SK-N-SH (cell line): Measurements from ENCODE around the gene SASH1. TPM values are rescaled to one million over a fixed set of nuclear protein-coding genes. Genes with fewer than 3 reads are reported as not detected.
"Not testable (repeated sequence)": the region's sequence is repeated elsewhere in the genome, so short reads cannot be mapped to it uniquely, and the experiment has no call there.

ENCODE experiments used
- CTCF ChIA-PET: fragments of 300-600, 350-600 bp; formaldehyde crosslinking; extraction: SDS; loops from one replicate; lab custom pipeline; 2021; lab: Yijun Ruan, JAX
- POLR2A ChIA-PET: fragments of 350-600 bp; sonication (Branson Sonifier 250); formaldehyde crosslinking; extraction: SDS; loops from one replicate; lab custom pipeline; 2020; ENCODE audit warnings: antibody characterized with exemption, inconsistent platforms; lab: Yijun Ruan, JAX
- DNase-seq: peaks from one replicate; pipeline ENCODE4 v3.0.0; 2012
- H2AFZ ChIP-seq: fragments of 200-600 bp; sonication (generic); 2 replicates; pipeline ENCODE4 v1.8.1; 2016; ENCODE audit warnings: antibody characterized with exemption, mild to moderate bottlenecking, low read depth
- H3F3A ChIP-seq: fragments of 200-600 bp; sonication (generic); replicated peaks from 2 replicates; pipeline ENCODE3; 2016; ENCODE audit warnings: antibody characterized with exemption, mild to moderate bottlenecking; ENCODE audit not compliant: insufficient read depth
- H3K27ac ChIP-seq, 2 experiments: fragments of 200-500 bp in 1 of 2; fragments of 200-600 bp in 1 of 2; sonication (Bioruptor generic) in 1 of 2; sonication (generic), shearing (Covaris generic) in 1 of 2; 2 replicates each; pipeline versions ENCODE4 v1.5.1 to v1.6.1; 2014 to 2016; ENCODE audit warnings: low read depth in 2 of 2, inconsistent platforms in 1 of 2, low read length in 1 of 2, mild to moderate bottlenecking in 1 of 2, mixed read lengths in 1 of 2
- H3K27me3 ChIP-seq: fragments of 200-600 bp; sonication (generic), shearing (Covaris generic); 2 replicates; pipeline ENCODE4 v1.6.1; 2016; ENCODE audit warnings: mixed run types; ENCODE audit not compliant: insufficient read depth
- H3K36me3 ChIP-seq, 2 experiments: fragments of 200-500 bp in 1 of 2; fragments of 200-600 bp in 1 of 2; sonication (Bioruptor generic) in 1 of 2; sonication (generic) in 1 of 2; replicated peaks in 1 of 2; 2 replicates each; pipeline versions ENCODE3 to v1.5.1; 2014 to 2016; ENCODE audit warnings: low read length in 1 of 2, mild to moderate bottlenecking in 1 of 2; ENCODE audit not compliant: insufficient read depth in 2 of 2, control insufficient read depth in 1 of 2
- H3K4me1 ChIP-seq, 2 experiments: fragments of 200-500 bp in 1 of 2; fragments of 200-600 bp in 1 of 2; sonication (Bioruptor generic) in 1 of 2; sonication (generic), shearing (Covaris generic) in 1 of 2; 2 replicates each; pipeline versions ENCODE4 v1.5.1 to v1.6.1; 2014 to 2016; ENCODE audit warnings: low read depth in 1 of 2, low read length in 1 of 2, mixed run types in 1 of 2; ENCODE audit not compliant: insufficient read depth in 2 of 2, control insufficient read depth in 1 of 2
- H3K4me2 ChIP-seq: fragments of 200-600 bp; sonication (generic), shearing (Covaris generic); 2 replicates; pipeline ENCODE4 v1.6.1; 2017; ENCODE audit warnings: mixed run types
- H3K4me3 ChIP-seq, 2 experiments: fragments of 200-500 bp in 1 of 2; fragments of 200-600 bp in 1 of 2; sonication (Bioruptor generic) in 1 of 2; sonication (generic), shearing (Covaris generic) in 1 of 2; 2 replicates each; pipeline versions ENCODE4 v1.5.1 to v1.8.1; 2014 to 2016; ENCODE audit warnings: low read depth in 2 of 2, inconsistent platforms in 1 of 2, low read length in 1 of 2, mild to moderate bottlenecking in 1 of 2, mixed read lengths in 1 of 2, moderate library complexity in 1 of 2
- H3K79me2 ChIP-seq: fragments of 200-600 bp; sonication (generic); 2 replicates; pipeline ENCODE4 v1.8.1; 2017; ENCODE audit warnings: mild to moderate bottlenecking; ENCODE audit not compliant: insufficient read depth
- H3K9ac ChIP-seq: fragments of 200-600 bp; sonication (generic); 2 replicates; pipeline ENCODE4 v1.6.1; 2017; ENCODE audit warnings: mixed run types
- H3K9me2 ChIP-seq: fragments of 200-600 bp; sonication (generic); 2 replicates; pipeline ENCODE4 v1.6.1; 2017; ENCODE audit warnings: mixed run types
- H3K9me3 ChIP-seq: fragments of 200-600 bp; sonication (generic); 2 replicates; pipeline ENCODE4 v1.6.1; 2017; ENCODE audit warnings: mixed run types, mild to moderate bottlenecking, moderate library complexity
- H4K20me1 ChIP-seq: fragments of 200-600 bp; sonication (generic); 2 replicates; pipeline ENCODE4 v1.6.1; 2017; ENCODE audit warnings: mild to moderate bottlenecking, mixed run types; ENCODE audit not compliant: insufficient read depth
- ELF1 ChIP-seq: IDR thresholded peaks from 2 replicates; pipeline ENCODE4 v1.4.0; 2012
- EP300 ChIP-seq, 2 experiments: IDR thresholded peaks; 2 replicates each; pipeline versions ENCODE4 v1.4.0 to v1.6.1; 2012; ENCODE audit warnings: borderline replicate concordance in 1 of 2, low read depth in 1 of 2, low read length in 1 of 2
- FOSL2 ChIP-seq: IDR thresholded peaks from 2 replicates; pipeline ENCODE4 v1.4.0; 2012; ENCODE audit warnings: low read depth, mild to moderate bottlenecking, moderate library complexity, borderline replicate concordance
- FOXM1 ChIP-seq: IDR thresholded peaks from 2 replicates; pipeline ENCODE4 v1.4.0; 2012; ENCODE audit warnings: low read depth, mild to moderate bottlenecking
- IRF3 ChIP-seq: fragments of 150-350 bp; IDR thresholded peaks from 2 replicates; pipeline ENCODE4 v1.6.1; 2016; ENCODE audit warnings: mild to moderate bottlenecking, low read depth, low read length
- MEF2A ChIP-seq: IDR thresholded peaks from 2 replicates; pipeline ENCODE4 v1.4.0; 2012; ENCODE audit warnings: low read depth, borderline replicate concordance
- NFIC ChIP-seq: IDR thresholded peaks from 2 replicates; pipeline ENCODE4 v1.4.0; 2012; ENCODE audit warnings: borderline replicate concordance
- NRF1 ChIP-seq: IDR thresholded peaks from 2 replicates; pipeline ENCODE4 v1.6.1; 2012; ENCODE audit warnings: low read depth, mild to moderate bottlenecking, low read length
- RAD21 ChIP-seq: IDR thresholded peaks from 2 replicates; pipeline ENCODE4 v1.6.1; 2012; ENCODE audit warnings: mild to moderate bottlenecking, low read length
- RCOR1 ChIP-seq: fragments of 150-350 bp; IDR thresholded peaks from 2 replicates; pipeline ENCODE4 v1.6.1; 2017; ENCODE audit warnings: antibody characterized with exemption, low read length
- RXRA ChIP-seq: IDR thresholded peaks from 2 replicates; pipeline ENCODE4 v1.4.0; 2012; ENCODE audit warnings: low read depth, mild to moderate bottlenecking, borderline replicate concordance
- SIN3A ChIP-seq: IDR thresholded peaks from 2 replicates; pipeline ENCODE4 v1.6.1; 2012; ENCODE audit warnings: low read depth, mild to moderate bottlenecking, low read length, moderate library complexity, borderline replicate concordance
- SMC3 ChIP-seq: IDR thresholded peaks from 2 replicates; pipeline ENCODE4 v1.6.1; 2012; ENCODE audit warnings: low read depth, low read length, improper control_type of control experiment
- USF2 ChIP-seq: fragments of 150-350 bp; IDR thresholded peaks from 2 replicates; pipeline ENCODE4 v1.6.1; 2017; ENCODE audit warnings: antibody characterized with exemption, low read length, low read depth, borderline replicate concordance
- ZBTB33 ChIP-seq: IDR thresholded peaks from 2 replicates; pipeline ENCODE4 v1.4.0; 2012; ENCODE audit warnings: low read depth, borderline replicate concordance
- WGBS: methylation state at CpG from one replicate; pipeline ENCODE4 v1.1.6; 2017; ENCODE audit warnings: low lambda C conversion rate; 5-methylcytosine and 5-hydroxymethylcytosine counted together
- polyA plus RNA-seq, 3 experiments: library from polyadenylated mRNA; depleted of rRNA; stranded (reverse); fragments of >200 nt; gene quantifications; 2 replicates each; pipeline ENCODE4 v1.2.3, GENCODE V29; 2012
- TF ChIP-seq, protein P1 (sequence below): IDR thresholded peaks from 2 replicates; pipeline ENCODE4 v1.4.0; 2012; ENCODE audit warnings: low read depth, borderline replicate concordance
- TF ChIP-seq, protein P2 (sequence below): fragments of 200-600 bp; sonication (generic); IDR thresholded peaks from 2 replicates; pipeline ENCODE4 v1.6.1; 2017; ENCODE audit warnings: antibody characterized with exemption, mild to moderate bottlenecking, moderate library complexity
- TF ChIP-seq, protein P3 (sequence below): IDR thresholded peaks from 2 replicates; pipeline ENCODE4; 2012

The SASH1 gene
- polyA plus RNA-seq, 1 of the 3 experiments (the other 2 are of a cell fraction), result 19.8 TPM

GRCh38 chr6:148389917-148390316 is 47.3 kb downstream of the SASH1 start (continued):
- no peak for TF ChIP-seq SMC3

GRCh38 chr6:148392127-148392526 is 49.5 kb downstream of the SASH1 start:
- H2AFZ ChIP-seq, H3K4me1 ChIP-seq, POLR2A ChIA-PET, H4K20me1 ChIP-seq, H3K27me3 ChIP-seq, H3K9ac ChIP-seq, H3K9me2 ChIP-seq, H3K27ac ChIP-seq, H3K4me3 ChIP-seq, H3K4me2 ChIP-seq, H3K9me3 ChIP-seq, CTCF ChIA-PET, DNase-seq: not testable (repeated sequence)
- H3F3A ChIP-seq, result peaks cover 14% of the 10 kb centered on the region
- 91% methylated on average over 8 of the region's 8 CpGs for WGBS
- peaks cover 0 to 19% of the 10 kb centered on the region in 2 experiments for H3K36me3 ChIP-seq
- peaks cover 43% of the 10 kb centered on the region; the same call in 1 of the 2 replicates for H3K79me2 ChIP-seq

DNA sequence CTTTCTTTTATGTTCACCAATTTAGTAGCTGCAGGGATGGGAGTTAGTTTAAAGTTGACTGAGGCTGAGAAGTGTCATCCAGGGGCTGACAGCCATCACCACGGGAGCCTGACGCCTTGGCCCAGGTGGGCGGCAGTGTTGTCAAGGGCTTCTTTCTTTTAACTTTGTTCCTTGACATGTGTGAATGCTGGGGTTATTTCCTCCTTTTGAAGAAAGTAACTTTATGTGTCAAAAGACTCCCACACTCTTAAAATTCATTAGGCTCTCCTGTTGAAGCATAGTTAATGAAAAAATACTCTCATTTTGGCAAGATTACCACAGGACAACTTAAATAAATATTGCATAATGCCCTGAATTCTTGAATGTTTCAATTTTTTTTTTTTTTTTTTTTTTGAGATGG is 50.0 kb downstream of the SASH1 start:
- 64% methylated on average over 3 of the region's 3 CpGs for WGBS
- POLR2A ChIA-PET, result no interaction called here
- H3F3A ChIP-seq, result peaks cover 14% of the 10 kb centered on the region
- no peak for DNase-seq
- TF ChIP-seq FOSL2 (no peak), EP300 (IDR thresholded peaks at IDR 0.05; ENCODE audit: borderline replicate concordance in 1 of 2, low read depth in 1 of 2, low read length in 1 of 2) (no peak), IRF3 (no peak), ZBTB33 (no peak), USF2 (no peak), FOXM1 (no peak), RAD21 (no peak), RXRA (no peak), SMC3 (no peak), MEF2A (no peak), SIN3A (no peak), NFIC (no peak), RCOR1 (no peak), NRF1 (no peak), ELF1 (no peak)
- TF ChIP-seq, protein P1, sequence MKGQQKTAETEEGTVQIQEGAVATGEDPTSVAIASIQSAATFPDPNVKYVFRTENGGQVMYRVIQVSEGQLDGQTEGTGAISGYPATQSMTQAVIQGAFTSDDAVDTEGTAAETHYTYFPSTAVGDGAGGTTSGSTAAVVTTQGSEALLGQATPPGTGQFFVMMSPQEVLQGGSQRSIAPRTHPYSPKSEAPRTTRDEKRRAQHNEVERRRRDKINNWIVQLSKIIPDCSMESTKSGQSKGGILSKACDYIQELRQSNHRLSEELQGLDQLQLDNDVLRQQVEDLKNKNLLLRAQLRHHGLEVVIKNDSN, result no peak
- TF ChIP-seq, protein P2, sequence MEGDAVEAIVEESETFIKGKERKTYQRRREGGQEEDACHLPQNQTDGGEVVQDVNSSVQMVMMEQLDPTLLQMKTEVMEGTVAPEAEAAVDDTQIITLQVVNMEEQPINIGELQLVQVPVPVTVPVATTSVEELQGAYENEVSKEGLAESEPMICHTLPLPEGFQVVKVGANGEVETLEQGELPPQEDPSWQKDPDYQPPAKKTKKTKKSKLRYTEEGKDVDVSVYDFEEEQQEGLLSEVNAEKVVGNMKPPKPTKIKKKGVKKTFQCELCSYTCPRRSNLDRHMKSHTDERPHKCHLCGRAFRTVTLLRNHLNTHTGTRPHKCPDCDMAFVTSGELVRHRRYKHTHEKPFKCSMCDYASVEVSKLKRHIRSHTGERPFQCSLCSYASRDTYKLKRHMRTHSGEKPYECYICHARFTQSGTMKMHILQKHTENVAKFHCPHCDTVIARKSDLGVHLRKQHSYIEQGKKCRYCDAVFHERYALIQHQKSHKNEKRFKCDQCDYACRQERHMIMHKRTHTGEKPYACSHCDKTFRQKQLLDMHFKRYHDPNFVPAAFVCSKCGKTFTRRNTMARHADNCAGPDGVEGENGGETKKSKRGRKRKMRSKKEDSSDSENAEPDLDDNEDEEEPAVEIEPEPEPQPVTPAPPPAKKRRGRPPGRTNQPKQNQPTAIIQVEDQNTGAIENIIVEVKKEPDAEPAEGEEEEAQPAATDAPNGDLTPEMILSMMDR, result no peak
- TF ChIP-seq, protein P3, sequence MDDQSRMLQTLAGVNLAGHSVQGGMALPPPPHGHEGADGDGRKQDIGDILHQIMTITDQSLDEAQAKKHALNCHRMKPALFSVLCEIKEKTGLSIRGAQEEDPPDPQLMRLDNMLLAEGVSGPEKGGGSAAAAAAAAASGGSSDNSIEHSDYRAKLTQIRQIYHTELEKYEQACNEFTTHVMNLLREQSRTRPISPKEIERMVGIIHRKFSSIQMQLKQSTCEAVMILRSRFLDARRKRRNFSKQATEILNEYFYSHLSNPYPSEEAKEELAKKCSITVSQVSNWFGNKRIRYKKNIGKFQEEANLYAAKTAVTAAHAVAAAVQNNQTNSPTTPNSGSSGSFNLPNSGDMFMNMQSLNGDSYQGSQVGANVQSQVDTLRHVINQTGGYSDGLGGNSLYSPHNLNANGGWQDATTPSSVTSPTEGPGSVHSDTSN, result no peak
- no peak overlapping the region for H3K4me2 ChIP-seq
- peaks cover 0 to 21% of the 10 kb centered on the region in 2 experiments for H3K36me3 ChIP-seq
- no peaks in the 10 kb centered on the region for H3K27me3 ChIP-seq
- no peaks in the 10 kb centered on the region for H3K9me3 ChIP-seq
- no peak overlapping the region for H3K4me3 ChIP-seq
- 0 out of 2 replicates have a peak, but pooled peaks cover 3% of the 10 kb centered on the region for H4K20me1 ChIP-seq
- peaks cover 41% of the 10 kb centered on the region; the same call in 1 of the 2 replicates for H3K79me2 ChIP-seq
- peaks cover 0 to 3% of the 10 kb centered on the region in 2 experiments; a peak in 1 of 4 replicates for H3K4me1 ChIP-seq
- H3K27ac ChIP-seq, result no peak overlapping the region
- no peak overlapping the region for H2AFZ ChIP-seq
- no peak overlapping the region for H3K9ac ChIP-seq
- CTCF ChIA-PET, result no interaction called here
- H3K9me2 ChIP-seq, result no peaks in the 10 kb centered on the region
